ENCODE measurements around the gene ASTN2.

The ASTN2 gene

DNA sequence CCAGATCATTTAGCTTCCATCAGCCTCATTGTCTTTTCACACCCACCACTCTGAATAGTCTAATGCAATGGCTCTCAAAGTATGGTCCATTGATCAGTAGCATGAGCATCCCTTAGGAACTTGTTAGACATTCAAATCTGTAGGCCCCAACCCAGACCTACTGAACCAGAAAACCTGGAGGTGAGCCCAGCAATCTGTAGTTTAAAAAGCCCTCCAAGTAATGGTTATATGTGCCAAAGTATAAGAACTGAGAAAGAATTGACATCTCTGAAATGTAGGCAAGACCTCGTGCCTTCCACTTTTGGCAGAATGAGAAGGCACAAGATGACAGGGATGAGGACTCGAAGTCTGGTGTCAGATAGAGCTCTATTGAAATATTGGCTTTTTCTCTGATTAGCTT, 460.1 kb downstream of the ASTN2 start:
- DNase-seq (ENCODE audit: low spot score), result no peak

DNA sequence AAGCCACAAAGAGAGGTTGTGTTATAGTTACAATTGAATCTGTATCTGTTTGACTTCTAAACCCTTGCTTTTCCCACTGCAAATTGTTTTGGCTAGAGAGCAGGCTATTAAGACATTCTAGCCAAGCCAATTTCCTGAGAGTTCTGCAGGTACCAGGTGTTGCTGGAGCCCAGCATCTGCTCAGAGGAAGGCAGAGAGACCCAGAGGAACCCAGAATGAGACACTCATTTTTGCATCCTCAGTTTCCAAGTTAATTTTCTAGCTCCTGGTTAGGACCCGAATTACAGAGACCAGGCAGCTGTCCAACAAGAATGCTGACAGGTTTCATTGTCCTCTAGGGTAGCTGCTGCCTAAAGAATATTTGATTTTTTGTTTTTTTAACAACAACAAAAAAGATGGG, 461.6 kb downstream of the ASTN2 start:
- no peak for DNase-seq (ENCODE audit: low spot score)

DNA sequence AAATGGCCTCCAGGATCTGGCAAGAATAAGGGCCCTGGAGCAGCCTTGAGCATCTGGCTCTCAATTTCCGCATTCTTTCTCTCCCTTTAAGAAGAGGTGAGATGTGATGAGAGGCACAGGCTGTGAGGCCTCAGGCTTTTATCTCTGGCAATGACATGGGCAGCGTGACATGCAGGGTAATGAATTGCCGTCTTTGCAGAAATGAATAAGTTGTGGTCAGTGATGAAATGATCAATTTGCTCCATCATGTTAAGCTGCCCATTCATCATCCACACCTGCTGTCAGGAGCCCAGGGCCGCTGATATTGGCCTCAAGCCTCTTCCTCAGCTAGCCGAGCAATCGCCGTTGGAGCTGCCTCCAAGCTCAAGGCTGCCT, 462.4 kb downstream of the ASTN2 start:
- DNase-seq (ENCODE audit: low spot score), result no peak

DNA sequence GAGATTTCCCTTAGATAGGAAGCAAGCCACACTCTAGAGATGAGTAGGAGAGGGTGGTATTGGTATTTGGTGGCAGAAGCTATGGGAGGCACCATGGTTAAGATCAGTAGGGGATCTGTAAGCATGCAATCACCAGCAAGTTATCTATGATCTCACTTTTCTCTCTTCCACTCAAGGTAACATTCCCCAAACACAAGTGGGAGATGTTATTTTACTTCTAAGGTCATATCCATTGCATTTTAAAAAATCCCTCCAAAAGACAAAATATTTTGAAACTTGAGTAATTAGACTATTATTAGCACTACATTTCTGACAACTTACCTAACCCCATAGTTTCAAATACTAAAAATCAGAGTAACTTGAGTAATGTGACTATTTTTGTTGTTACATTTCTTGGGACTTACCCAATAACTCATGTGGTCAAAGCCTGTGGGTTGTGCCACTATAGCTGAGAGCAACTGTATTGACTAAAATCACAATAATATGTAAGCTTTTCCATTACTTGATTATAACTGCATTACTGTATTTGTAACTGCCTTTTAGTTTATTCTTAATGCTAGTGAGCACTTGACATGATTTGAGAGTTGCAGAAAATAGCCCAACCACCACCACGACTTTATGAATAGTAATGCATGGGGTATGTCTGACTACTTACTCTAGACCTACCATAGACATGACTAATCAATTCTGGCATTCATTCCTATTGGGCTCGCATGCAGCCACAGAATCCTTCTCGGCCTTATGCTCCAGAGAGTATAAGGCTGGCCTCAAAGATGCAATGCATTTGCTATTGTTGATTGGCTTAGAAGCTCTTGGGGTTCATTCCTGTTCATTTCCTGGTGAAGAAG, 463.0 kb downstream of the ASTN2 start:
- no peak for DNase-seq (ENCODE audit: low spot score)

DNA sequence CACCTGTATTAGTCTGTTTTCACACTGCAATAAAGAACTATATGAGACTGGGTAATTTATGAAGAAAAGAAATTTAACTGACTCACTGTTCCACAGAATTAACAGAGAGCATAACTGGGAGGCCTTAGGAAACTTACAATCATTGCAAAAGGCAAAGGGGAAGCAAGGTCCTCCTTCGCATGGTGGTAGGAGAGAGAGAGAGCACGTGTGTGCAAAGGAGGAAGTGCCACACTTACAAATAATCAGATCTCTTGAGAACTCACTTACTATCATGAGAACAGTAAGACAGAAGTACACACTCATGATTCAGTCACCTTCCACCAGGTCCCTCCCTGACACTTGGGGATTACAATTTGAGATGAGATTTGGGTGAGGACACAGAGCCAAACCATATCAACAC, 469.0 kb downstream of the ASTN2 start:
- DNase-seq (ENCODE audit: low spot score), result no peak

DNA sequence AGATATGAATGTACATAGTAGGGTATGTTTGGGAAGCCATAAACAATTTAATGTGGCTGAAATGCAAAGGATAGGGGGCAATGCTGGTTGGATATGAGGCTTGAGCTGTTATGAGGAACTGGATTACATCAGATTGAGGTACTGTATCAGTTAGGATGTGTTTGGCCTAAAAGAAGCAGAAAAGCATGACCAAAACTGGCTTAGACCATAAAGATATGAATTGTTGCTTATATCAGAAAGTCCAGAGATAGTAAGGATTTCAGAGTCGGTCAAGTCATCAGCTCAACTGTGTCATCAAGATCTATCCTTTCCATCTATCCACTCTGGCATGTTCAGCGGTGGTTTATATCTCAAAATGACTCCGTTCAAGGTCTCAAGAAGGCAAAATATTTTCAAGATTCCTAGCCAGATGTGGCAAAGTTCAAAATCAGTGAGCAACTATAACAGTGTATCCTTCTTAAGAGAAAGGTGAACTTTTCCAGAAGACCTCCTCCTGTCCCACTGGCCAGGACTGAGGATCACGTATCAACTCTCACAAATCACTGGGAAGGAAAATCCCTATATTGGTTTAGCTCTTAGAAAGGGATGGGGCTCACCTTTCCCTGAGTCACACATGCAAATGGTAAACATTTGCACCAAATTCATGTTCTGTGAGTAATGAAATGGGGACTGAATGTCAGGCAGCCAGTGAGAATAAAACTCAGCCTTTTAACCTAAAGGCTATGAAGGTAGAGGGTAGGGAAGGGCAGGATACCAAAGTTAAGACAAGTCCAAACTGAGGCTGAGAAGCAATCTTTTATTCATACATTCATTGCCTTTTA, 469.9 kb downstream of the ASTN2 start:
- DNase-seq (ENCODE audit: low spot score), result no peak

DNA sequence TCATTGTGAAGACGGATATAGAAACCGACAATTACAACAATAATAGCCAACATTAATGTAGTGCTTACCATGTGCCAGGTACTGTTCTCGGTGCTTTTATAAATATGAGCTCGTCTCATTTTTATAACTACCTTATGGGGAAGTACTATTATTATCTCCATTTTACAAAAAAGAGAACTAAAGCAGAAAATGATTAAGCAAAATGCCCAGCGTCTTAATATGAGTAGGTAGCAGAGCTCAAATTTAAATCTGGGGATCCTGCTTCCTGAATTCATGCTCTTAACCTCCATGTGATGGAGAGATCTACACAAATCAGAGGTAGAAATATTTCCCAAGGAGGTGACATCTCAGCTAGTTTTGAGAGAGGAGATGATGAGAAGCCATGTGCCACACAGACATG, 470.9 kb downstream of the ASTN2 start:
- DNase-seq (ENCODE audit: low spot score), result no peak

DNA sequence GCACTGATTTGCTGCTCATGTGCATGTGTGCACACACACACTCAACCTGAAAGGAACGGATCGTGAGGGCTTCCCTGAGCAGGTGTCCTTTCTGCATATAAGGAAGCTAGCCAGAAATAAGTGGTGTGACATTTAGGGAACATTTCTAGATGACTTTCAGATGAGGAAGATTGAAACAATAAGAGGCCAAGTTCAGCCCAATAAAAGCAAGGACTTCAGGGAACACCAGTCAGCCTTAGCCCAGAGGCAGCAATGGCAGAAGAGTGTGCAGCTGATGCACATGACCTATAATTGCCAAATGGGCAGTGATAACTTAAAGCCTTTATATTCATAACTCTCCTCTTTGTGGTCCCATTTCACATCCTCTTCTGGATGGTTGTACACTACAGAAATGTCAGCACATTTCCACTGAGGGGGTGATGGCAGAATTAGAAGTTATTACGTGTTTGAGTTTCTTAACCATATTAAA, 472.2 kb downstream of the ASTN2 start:
- DNase-seq (ENCODE audit: low spot score), result no peak

DNA sequence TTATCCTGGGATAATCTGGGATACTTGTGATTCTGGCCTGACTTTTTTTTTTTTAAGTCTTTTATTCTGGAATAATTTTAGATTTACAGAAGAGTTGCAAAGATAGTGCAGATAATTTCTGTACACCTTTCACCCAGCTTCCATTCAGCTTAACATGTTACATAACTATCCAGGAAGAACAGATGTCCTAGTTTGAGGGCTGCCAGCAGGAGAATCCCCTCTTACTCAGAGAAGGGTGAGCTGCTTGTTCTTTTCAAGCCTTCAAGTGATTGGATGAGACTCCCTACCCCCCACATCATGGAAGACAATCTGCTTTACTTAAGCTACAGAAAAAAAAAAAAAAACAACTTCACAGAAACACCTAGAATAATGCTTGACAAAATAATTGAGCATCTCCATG, 473.6 kb downstream of the ASTN2 start:
- no peak for DNase-seq (ENCODE audit: low spot score)

DNA sequence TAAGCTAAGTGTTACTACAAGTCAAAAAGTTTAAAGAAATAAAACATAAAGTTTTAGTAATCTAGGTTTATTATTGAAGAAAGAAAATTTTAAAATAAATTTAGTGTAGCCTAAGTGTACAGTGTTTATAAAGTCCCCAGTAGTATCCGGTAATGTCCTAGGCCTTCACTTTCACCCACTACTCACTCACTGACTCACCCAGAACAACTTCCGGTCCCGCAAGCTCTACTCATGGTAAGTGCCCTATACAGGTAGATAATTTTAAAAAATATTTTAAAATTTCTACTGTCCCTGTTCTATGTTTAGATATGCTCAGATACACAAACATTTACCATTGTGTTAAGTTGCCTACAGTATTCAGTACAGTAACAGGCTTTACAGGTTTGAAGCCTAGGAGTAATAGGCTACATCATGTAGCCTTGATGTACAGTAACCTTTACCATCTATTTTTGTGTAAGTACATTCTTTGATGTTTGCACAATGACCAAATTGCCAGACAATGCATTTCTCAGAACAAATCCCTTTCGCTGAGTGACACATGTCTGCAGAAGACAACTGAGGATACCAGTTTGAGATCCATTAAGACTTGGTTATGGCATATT, 474.1 kb downstream of the ASTN2 start:
- no peak for DNase-seq (ENCODE audit: low spot score)

DNA sequence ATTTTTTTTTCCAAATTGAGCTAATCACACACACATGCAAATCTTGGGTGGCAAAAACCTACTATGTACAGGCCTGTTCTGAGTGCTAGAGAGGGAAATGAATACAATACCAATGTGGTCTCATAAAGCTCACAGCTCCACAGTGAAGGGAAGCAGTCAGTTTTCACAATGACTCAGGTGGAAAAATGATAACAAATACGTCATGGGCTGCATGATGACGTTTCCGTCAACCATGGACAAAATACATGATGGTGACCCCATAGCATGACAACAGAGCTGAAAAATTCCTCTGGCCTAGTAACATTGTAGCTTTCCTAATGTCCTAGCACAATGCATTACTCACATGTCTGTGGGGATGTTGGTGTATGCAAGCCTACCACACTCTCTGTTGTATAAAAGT, 475.2 kb downstream of the ASTN2 start:
- no peak for DNase-seq (ENCODE audit: low spot score)

DNA sequence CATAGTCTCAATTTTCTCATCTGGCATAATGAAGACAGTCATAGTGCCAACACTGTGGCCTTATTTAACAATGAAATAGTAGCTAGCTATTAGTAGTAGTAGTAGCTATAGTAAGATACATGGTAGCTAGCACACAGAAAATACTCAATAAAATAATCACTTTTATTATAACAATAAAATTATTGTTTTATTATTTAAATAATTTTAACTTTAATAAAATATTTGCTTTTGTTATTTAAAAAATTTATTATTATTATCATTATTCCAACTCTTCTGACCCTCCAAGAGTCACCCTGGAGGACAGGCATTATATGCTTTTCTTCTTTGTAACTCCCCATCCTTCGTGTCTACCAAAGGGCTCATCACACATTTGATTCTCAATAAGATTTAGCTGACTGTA, 475.7 kb downstream of the ASTN2 start:
- no peak for DNase-seq (ENCODE audit: low spot score)

DNA sequence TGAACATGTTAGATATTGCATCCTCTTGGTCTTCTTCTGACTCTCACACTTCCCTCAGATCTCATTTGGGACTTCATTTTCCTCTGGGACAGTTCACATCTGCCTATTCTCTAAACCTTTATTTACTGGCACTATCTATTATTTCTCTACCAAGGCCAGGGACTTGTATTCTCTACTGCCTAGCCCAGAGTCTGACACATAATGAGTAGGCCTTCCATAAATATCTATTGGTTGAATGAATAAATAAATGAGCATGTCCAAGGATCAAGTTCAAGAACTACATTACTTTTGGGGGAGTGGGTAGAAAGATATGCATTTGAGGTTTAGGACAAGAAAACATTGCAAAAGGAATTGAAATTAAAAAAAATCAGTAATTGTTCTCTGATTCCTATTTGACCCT, 477.5 kb downstream of the ASTN2 start:
- no peak for DNase-seq (ENCODE audit: low spot score)

DNA sequence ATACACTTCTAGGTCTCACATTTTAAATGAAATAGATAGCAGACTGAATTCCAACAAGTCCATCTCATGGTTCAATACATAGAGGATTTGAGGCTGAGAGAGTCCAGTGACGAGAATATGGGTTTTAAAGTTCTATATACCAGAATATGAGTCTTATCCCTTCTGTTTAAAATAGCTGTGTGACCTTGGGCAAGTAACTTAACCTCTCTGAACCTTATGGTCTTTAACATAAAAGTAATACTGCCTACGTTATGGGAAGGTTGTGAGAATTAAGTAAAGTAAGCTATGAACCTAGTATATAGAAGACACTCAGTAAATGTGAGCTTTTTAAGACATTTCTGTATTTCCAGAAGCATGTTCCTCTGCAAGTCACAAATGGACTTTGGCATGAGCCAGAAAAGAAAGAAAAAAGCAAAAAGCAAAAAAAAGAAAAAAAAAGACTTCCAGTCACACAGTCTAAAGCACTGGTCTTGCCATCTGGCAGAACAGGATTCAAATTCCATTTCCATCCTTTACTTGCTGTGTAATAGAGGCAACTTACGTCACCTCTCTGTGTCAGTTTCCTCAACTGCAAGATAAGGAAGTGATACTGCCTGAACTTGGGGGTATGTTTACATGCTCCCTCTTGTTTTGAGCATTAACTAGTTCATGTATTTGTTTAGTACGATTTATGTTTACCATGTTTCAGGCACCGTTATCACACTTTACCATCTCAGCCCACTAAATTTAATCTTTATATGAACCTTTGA, 479.5 kb downstream of the ASTN2 start:
- DNase-seq (ENCODE audit: low spot score), result no peak

DNA sequence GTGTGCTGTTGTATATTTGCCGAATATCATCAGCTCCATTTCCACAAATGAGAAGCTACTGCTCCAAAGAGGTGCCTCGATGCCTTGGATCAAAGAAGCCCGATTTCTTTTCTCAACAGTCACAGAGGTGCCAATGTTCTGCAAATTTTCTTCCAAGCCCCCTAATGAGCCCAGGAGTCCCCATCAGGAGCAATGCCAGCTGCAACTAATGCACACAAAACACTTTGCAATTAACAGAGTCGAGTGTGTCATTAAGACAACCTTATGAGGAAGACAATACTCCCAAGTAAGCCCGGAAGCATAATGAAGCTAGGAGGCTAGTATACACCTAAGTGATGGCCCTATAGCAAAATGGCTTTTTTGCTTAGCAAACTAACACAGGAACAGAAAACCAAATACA, 480.7 kb downstream of the ASTN2 start:
- no peak for DNase-seq (ENCODE audit: low spot score)

DNA sequence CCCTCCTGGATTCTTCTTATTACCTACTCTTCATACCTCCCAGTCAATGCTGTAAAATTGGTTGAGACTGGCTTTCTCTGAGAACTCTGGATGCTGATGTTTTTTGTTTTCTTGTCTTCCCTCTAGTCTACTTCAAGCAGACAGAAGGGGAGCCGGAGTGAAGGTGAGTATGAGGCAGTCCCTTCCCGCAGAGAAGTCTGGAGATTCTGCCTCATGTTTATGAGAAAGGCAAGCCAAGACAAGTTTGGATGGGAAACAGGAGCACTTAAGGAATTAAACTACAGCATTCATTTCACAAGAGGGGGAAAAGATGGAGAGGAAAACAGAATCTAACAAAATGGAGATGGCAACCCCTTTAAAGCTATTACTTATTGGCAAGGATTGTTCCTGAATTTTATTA, 481.6 kb downstream of the ASTN2 start:
- DNase-seq (ENCODE audit: low spot score), result no peak

DNA sequence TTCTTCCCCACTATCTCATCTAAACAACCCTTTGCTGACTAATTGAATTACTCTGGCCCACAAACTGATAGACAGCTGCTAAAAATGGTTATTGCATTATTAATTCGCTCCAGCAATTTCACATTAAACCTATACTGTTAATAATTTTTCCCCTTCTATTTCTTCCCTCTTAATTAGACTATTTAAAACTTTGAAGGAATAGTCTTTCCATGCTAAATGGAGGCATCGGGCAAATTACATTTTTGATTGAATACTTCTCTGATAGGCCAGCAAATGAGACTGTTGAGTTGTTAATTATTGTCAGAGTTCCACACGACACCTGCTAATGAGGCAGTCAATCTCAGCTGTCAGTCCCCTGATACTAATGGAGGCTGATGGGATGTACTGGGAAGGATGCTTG, 485.2 kb downstream of the ASTN2 start:
- DNase-seq (ENCODE audit: low spot score), result no peak

DNA sequence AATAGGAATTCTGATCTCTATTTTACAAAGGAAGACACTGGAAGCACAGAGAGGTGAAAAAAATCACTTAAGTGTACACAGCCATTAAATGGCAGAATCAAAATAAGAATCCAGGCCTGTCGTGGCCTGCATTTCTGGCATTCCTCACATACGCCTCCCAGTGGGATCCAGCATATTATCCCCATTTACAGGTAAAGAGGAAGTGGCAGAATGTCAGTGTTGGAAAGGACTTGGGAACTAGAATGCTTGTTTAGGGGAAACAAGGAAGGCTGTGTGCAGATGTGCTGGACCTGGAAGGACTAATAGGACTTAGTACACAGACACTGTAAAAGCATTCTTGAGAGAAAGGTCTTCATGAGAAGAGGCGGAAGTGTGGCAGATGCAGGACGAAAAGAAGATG, 486.0 kb downstream of the ASTN2 start:
- DNase-seq (ENCODE audit: low spot score), result peak; percentile 70

DNA sequence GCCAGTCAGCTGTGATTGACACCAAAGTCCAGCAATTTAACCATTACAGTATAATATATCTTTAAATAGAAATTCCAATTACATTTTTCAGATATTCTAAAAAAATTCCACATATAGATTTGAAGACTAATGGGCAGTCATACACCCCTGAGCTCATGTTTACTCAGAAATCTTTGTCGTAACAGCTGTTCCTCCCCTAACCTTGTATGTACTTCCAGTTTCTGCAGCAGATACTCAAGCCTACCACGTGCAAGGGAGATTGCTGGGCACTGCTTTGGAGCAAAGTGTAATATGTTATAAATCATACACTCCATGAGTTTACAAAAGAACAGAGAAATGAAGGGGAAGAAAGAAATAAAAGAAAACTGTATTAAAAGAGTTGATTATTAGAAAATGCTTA, 486.6 kb downstream of the ASTN2 start:
- DNase-seq (ENCODE audit: low spot score), result no peak

DNA sequence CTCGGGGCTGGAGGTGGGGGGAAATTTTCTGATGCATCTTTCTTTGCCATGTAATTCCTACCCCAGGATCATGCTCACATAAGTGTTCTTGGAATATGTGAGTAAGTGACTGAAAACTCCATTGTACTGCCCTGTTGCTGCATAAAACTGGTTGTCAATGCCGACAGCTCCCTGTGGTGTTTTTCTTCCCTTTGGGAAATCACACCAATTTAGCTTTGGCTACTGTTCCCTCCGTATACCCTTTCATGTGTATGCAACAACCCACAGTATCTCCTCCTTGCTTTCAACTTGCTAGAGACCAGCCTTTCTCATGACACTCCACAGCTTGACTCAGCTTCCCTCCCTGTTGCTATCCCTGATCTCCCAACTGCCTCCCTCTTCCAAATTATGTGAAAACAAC, 487.1 kb downstream of the ASTN2 start:
- DNase-seq (ENCODE audit: low spot score), result no peak

DNA sequence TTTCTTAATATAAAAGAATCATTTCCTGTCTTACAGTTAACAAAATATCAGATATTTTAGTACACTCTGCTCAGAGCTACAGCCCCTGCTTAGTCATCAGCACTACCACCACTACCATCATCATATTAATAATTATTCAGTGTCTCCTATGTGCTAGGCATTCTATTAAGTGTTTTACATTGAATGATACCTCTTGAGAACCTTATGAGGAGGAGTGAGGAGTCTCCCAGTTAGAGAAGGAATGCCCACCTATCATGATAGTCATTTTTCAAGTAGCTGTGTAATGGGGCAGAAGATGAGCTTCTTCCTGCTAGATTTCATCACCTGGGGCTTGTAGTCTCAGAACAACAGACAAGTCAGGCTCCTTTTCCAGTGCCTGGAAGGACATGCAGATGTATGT, 489.7 kb downstream of the ASTN2 start:
- no peak for DNase-seq (ENCODE audit: low spot score)

DNA sequence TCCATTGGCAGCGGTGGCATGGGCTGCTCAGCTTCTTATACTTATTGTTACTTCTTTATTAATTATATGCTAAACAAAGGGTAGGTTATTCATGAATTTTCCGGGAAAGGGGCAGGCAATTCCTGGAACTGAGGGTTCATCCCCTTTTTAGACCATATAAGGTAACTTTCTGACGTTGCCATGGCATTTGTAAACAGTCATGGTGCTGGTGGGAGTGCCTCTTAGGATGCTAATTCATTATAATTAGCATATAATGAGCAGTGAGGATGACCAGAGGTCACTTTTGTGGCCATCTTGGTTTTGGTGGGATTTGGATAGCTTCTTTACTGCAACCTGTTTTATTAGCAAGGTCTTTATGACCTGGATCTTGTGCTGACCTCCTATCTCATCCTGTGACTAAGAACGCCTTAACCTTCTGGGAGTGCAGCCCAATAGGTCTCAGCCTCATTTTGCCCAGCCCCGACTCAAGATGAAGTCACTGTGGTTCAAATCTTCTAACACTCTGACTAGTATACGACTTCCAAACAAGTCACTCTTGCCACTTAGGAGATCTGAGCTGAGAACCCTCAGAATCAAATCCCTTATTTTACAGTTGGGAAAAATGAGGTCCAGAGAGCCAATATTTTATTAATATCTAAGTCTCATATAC, 490.3 kb downstream of the ASTN2 start:
- DNase-seq (ENCODE audit: low spot score), result no peak
